T-helper 1 cell treated with Interleukin-12 subunit alpha and Interleukin-12 subunit beta and Interleukin-4 antibody, amounts not matched to agents 30 ng/mL and 1 ng/mL, for 36 hours (primary cell): ENCODE measurements around the gene DNAH12. TPM values are rescaled to one million over a fixed set of nuclear protein-coding genes. Genes with fewer than 3 reads are reported as not detected.
"Not testable (repeated sequence)": the region's sequence is repeated elsewhere in the genome, so short reads cannot be mapped to it uniquely, and the experiment has no call there.

ENCODE experiments used
- intact Hi-C: fragments of 100-400 bp; cut with micrococcal nuclease; formaldehyde crosslinking; loops from one replicate; pipeline ENCODE4 v1.15.1; 2024
- total RNA-seq: library from RNA; stranded (reverse); gene quantifications from 2 replicates; pipeline ENCODE4 v1.2.3, GENCODE V29; 2022

The DNAH12 gene
- total RNA-seq, 1 donor from 2014 or later: 0.10 TPM

DNA sequence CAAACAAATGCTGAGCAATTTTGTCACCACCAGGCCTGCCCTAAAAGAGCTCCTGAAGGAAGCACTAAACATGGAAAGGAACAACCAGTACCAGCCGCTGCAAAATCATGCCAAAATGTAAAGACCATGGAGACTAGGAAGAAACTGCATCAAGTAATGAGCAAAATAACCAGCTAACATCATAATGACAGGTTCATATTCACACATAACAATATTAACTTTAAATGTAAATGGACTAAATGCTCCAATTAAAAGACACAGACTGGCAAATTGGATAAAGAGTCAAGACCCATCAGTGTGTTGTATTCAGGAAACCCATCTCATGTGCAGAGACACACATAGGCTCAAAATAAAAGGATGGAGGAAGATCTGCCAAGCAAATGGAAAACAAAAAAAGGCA lies 217.6 kb downstream of the DNAH12 start:
- intact Hi-C loops: not testable (repeated sequence)

DNA sequence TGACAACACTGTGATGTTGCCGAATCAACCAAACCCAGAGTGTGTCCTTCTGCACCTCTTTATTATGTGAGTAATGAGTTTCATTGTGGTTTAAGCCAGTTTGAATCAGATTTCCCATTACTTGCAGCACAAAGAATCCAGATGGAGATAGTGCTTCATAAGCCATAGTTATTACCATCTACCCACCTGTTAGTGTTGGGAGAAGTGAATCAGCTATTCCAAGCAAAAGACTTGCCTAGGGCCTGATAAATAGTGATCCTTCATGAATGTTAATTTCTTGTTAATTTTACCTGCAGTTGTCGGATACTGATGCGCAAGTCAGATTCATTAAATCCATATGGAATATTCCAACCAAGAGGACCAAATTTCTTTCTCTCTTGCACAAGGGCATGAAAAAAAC lies 229.9 kb downstream of the DNAH12 start:
- intact Hi-C loops: no loop called here

DNA sequence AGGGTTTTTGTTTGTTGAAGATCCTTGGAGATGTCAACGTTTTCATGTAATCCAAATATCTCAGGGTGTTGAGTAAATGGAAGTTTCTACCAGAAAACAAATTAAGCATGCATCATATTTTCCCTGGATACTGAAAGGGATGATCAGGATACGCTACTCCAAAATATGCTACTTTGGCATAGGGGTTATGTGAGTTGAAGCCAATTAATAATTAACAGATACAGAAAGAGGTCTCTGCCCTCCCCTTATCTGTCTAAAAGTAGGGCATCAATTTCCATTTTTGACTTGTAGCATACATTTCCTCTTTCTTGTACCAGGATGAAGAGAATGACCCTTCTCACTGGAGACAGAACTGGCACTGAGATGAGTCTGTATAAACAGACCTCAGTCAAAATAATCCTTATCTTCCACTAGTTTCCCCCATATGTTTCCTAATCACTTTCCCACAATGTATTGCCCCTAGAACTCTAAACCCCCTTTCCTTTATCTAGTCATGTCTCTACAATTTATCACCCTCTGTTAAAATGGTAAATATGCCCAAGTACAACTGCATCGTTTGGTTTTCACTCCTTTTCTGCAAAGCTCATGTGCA lies 234.3 kb downstream of the DNAH12 start:
- intact Hi-C loops: no loop called here

DNA sequence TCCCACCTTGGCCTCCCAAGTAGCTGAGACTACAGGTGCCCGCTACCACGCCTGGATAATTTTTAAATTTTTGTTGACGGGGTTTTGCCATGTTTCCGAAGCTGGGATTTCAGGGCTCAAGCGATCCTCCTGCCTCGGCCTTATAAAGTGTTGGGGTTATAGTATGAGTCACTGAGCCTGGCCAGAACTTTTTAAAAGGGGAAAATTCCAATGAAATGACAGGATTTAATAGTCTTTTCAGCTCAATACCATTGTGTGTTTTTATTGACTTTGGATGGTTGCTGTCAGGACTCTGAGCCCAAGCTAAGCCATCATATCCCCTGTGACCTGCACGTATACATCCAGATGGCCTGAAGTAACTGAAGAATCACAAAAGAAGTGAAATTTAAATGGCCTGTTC lies 240.6 kb downstream of the DNAH12 start:
- intact Hi-C loops: not testable (repeated sequence)

DNA sequence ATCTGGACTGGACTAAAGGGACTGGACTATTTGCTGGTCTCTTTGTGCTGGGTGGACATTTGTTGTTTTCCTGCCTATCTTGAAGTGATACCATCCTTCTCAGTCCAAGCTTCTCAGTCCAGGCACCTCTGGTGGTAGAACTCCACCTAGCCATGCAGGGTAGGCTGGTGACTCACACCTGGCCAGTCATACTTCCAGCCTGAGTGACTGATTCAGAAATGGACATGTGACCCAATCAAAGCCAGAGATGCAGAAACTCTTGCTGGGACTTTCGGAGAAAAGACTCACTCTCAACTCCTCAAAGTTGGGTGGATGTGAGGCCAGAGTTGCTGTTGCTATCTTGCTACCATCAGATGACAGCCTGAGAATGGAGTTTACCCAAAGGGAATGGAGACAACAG lies 246.1 kb downstream of the DNAH12 start:
- intact Hi-C loops: no loop called here

DNA sequence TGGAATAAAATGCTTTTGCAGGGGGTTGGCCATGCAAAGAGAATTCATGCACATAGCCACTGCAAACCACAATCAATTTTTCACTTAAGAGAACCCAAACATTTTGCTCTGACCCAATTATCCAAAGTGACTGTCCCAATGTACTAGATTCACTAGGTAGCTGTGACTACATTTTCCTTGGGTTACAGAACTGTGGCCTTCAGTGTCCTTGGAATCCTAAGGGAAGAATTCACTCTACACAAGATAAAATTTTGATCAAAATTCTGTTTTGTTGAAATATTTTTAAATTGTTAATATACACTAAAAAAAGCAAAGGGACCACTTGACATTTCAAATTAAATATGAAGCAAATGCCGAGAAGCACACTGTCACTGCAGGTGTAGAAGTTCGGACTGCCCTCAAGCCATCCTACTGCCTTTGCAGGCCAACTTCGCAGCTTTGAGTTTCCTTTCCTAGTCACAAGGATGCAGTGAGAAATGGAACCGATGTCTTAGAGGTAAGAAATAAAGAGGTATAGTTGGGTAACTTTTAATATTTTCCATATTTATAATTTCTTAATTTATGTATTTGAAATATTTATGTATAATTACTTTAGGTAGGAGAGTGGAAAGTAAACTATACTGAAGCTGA lies 251.1 kb downstream of the DNAH12 start:
- intact Hi-C loops: no loop called here

DNA sequence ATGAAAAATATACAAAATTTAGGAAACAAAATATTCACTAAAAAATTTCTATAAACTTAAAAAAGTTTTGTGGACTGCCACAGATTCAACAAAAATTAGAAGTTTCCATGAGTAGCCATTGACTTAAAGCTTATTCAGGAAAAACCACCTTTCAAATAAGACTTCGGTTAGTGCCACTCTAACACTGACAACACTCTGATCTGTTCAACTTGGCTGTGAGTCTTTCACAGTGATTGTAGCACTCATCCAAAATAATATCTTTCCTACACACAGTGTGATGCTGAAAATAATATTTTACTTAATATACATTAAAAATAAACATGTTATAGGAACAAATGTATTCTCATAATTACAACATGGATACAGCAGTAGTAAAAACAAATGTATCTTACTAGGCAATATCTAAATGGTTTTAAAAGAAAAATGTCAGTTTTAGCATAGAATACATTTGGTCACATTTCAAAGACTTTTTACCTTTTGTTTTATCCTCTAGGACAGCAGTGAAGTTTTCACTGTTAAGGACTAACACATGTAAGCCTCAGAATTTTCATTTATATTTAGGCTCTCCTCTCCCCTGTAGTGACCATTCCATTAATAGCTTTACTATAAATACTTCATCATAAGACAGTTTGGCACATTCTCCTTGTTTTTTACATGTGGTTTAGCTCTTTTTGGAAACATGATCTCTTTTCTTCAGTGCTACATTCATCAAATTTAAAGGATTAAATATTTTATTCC lies 251.8 kb downstream of the DNAH12 start, which contains the start of gene ASB14:
TSS of gene ASB14 (minus strand) at position 527 of the 738 bp plus-strand sequence. CDS start 652 bp downstream, outside the sequence.
- intact Hi-C loops: no loop called here

DNA sequence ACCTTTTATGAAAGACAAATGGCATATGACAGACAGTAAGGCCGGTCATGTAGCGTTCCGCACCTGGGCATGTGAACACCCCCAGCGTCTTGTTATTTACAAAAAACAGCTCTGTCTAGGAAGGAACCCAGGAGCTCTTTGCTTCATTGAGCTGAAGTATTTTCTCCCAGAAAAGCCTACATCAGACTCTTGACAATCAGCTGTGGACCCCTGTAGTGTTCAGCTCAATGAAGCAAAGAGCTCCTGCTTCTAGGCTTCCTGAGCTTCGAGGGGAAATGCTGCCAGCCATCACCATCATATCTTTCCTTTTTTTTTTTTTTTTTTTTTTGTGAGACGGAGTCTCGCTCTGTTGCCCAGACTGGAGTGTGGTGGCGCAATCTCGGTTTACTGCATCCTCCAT lies 255.7 kb downstream of the DNAH12 start:
- intact Hi-C loops: no loop called here

DNA sequence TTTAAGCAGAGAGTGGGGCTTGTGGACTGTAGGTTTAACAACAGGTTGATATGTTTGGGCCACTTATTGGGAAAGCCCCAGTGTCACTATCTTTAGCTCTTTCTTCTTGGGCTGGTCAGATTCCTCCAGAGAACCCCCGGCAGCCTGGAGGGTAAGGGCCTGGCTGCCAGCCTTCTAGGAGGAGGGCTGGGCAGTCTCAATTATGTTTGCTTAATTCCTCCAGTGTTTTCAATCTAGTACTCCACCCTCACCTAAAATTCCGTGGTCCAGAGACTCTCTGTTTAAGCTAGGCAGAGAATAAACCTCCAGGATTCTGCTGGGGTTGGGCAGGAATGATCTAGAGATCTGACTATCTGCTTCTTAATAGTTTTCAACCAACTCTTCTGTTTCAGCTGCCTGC lies 256.9 kb downstream of the DNAH12 start:
- intact Hi-C loops: no loop called here

DNA sequence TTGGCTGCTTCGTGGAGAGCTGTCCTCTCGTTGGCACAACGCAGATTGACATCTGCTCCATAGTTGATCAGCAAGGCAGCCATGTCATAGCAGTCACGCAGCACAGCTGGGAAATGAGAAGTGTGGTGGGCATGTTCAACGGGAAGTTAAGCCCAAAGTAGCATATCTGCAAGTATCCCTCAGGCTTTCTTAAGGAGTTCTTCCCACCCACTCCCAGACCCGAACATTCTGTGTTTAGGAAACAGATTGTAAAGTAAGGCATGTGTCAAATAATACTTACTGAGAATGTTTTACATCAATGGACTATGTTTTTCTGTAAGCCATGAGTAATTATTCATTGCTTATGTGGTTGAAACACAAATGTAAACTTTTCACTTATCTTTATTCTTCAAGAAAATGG lies 260.8 kb downstream of the DNAH12 start:
- intact Hi-C loops: no loop called here

DNA sequence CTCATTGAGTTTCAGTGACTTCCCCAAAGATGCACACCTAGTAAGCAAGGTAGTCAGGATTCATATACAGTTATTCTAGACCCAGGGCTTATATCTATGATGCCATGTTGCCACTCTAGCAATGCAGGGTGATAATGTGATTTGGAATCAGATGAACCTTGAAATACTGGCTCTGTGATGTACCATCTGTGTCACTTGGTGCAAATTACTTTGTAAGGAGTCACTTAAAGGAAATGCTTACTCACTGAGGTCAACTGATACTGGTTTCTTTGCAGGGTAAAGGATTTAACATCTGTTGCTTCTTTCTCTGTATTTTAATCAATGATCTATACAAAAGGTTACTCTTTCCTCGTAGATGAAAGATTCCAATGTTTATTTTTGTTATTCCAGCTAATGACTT lies 262.4 kb downstream of the DNAH12 start:
- intact Hi-C loops: no loop called here

DNA sequence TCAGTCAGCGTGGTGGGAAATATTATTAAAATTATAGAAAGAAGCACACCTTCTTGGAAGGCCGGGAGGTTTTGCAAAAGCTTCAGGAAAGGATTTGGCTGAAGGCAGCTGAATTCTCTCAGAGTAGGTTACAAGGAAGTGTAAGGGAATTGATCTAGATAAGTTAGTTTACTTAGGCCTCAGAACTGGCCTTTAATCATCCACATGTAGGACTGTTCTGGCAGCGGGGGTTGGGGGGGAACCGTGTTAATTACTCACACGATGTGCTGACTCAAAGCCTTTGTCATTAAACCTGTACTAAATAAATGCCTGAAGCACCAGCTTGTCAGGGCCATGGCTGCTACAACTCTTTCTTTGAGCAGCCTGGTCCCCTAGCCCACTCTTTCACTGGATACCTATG lies 264.5 kb downstream of the DNAH12 start:
- intact Hi-C loops: no loop called here

DNA sequence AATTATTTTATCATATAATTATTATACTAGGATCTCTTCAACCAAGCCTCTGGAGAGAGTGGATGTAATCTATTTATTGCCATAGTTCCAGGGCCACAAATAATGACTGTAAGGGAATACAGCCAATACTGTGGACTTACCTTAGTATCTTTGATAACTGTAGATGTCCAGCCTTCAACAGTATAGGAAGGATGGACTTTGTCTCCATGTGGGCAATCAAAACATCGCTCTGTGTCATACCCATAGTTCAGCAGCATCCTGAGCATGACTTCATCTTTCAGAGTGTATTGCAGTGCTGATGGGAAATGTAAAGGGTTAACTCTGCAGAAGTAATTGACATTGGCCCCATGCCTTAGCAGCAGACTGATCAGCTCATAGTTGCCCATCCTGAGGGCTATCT lies 265.9 kb downstream of the DNAH12 start:
- intact Hi-C loops: no loop called here

DNA sequence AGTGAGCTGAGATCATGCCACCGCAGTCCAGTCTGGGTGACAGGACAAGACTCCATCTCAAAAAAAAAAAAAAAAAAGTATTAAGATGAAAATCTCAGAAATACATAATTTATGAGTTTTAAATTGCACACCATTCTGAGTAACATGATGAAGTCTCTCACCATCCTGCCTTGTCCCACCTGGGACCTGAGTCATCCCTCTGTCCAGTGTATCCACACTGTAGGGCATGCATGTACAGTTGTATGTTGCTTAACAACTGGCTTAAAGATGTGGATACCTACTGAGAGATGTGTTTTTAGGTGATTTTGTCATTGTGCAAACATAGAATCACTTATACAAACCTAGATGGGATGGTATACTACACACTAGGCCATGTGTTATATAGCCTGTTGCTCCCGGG lies 268.8 kb downstream of the DNAH12 start:
- intact Hi-C loops: no loop called here

DNA sequence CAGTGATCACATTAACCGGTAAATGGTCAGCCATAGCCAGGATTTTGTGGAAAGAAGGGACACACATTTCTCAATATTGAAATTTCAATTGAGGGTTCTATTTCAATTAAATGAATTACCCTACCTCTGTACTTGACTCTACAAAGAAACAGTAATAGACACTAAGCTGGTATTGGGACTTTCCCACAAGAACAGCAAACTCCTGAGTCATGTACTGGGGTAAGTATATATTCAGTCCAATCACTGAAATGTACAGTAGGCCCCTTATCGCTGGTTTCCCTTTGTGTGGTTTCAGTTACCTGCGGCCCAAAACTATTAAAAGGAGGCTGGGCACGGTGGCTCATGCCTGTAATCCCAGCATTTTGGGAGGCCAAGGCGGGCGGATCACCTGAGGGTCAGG lies 269.3 kb downstream of the DNAH12 start:
- intact Hi-C loops: no loop called here

DNA sequence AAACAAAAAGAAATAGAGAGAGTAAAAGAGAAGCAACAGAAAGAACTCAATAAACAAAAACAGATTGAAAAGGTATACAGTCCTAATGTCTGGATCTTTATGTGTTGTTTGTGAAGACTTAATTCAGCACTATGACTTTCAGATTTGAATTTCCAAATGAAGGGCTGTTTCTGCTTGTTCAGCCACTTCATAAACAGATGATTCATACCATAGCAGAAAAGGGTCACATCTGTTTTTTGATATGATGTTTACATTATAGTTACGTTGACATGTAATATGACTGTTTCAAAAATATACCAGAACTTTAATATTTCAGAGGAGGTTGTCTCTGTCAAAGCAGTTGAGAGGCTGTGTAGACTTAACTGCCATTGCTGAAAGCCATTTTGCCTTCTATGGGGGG lies 275.7 kb downstream of the DNAH12 start:
- intact Hi-C loops: no loop called here

DNA sequence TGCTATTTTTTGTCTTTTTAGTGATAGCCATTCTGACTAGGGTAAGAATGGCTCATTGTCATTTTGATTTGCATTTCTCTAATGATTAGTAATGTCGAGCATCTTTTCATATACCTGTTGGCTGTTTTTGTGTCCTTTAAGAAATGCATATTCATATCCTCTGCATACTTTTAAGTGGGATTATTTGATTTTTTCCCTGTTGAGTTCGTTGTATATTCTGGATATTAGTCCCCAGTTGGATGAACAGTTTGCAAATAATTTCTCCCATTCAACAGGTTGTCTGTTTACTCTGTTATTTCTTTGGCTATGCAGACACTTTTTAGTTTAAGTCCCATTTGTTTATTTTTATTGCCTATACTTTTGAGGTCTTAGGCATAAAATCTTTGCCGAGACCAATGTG lies 282.2 kb downstream of the DNAH12 start:
- intact Hi-C loops: no loop called here

DNA sequence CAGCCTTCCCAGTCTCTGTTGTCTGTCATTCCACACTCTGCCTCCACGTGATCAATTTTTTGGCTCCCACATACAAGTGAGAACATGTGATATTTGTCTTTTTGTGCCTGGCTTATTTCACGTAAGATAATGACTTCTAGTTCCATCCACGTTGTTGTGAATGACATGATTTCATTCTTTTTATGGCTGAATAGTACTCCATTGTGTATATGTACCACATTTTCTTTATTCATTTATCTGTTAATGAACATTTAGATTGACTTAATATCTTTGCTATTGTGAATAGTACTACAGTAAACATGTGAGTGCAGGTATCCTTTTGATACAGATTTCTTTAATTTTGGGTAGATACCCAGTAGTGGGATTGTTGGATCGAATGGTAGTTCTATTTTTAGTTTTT lies 283.0 kb downstream of the DNAH12 start:
- intact Hi-C loops: no loop called here

DNA sequence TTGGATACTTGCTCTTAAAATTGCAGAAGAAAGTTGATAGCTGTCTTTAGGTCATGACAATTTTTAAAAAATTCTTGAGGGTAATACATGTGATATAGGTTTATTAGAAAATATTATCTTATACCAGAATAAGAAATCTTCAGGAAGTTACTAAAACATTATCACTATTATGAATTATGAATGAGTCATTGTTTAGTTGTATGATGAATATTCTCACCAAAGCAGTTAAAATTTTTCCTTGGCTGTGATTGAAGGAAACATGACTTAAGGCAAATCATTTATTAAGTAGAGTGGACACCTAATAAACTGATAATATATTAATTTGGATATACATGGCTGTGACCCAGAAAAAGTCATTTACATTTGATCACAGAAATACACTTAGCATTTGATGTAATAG lies 286.5 kb downstream of the DNAH12 start:
- intact Hi-C loops: no loop called here

DNA sequence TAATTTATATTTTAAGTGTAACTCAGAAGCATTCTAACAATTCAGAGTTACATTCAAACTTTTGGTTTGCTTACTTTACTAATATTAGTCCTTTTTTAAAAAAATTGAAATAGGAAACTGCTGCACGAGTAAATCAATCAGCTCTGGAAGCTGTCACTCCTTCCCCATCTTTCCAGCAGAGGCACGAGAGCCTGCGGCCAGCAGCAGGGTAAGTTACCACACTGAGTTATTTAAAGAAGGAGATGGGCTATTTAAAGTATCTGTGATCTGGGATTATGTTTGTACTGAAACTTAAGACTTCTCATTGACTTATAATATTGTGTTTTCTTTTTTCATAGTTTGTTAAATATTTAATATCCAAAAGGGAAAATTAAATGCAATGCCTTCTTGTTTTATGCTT lies 287.3 kb downstream of the DNAH12 start:
- intact Hi-C loops: no loop called here

DNA sequence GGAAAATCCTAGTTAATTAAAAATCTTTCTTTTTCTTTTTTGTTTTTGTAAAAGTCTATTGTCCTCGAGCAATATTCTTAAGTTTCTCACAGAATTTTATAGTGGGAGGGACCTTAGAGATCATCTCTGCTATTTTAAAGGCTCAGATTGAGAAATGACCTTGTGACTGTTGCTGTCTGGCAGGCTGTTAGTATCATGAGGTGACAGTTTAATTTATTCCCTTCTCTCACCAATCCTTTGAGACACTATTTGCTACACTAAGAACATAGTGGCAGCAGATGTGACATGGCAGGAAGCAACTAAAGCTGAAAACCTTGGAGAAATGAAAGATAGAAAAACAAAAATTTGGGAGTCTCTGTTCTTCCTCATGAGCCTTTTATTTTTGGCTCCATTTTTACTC lies 291.7 kb downstream of the DNAH12 start:
- intact Hi-C loops: no loop called here

DNA sequence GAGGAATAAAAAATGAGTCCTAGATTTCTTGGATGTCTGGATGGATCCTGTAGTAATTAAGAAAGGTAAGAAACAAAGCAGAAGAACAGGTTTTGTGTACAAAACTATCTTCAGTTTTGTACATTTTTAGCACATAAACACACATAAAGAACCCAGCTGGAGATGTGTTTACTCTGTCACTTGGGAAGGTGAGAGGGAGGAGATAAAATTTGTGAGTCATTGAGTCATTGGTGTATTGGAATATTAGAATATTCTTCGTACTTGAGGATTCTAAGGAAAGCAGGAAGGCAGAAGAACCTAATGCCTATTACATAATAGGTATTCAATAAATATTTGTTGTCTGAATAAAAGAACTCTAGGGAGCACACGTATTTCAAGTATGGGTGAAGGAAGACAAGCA lies 299.2 kb downstream of the DNAH12 start:
- intact Hi-C loops: no loop called here
